Ovary (tissue), 3 donors: ENCODE data around the gene RNASEH2A.

Source experiments
- CTCF ChIP-seq, 3 donors: fragments of 450-650 bp in 2 of 3; fragments of 200-600 bp in 1 of 3; IDR thresholded peaks; one replicate each; pipeline versions ENCODE4 v1.5.1 to v1.8.0; 2016 to 2022; ENCODE audit warnings: antibody characterized with exemption in 3 of 3, mild to moderate bottlenecking in 1 of 3
- EP300 ChIP-seq: sonication (generic); formaldehyde crosslinking; IDR thresholded peaks from one replicate; pipeline ENCODE4 v1.6.1; 2017; ENCODE audit warnings: antibody characterized with exemption
- donor health status: DM: no; HTN: no; CAD: no.

DNA sequence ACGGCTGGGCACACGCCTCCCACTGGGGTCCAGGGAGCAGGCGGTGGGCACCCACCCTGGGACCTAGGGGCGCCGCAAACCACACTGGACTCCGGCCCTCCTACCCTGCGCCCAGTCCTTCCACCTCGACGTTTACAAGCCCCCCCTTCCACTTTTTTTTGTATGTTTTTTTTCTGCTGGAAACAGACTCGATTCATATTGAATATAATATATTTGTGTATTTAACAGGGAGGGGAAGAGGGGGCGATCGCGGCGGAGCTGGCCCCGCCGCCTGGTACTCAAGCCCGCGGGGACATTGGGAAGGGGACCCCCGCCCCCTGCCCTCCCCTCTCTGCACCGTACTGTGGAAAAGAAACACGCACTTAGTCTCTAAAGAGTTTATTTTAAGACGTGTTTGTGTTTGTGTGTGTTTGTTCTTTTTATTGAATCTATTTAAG, 13.5 kb upstream of the RNASEH2A start:
- TF ChIP-seq CTCF (IDR thresholded peaks at IDR 0.05): no peak
- TF ChIP-seq EP300: no peak
